HG03457 (cell line): ENCODE data around the gene KCNK1.
"Not testable (repeated sequence)": the region's sequence is repeated elsewhere in the genome, so short reads cannot be mapped to it uniquely, and the experiment has no call there.

ENCODE experiments used
- ATAC-seq: cut with Tn5 transposase; IDR thresholded peaks from one replicate; pipeline ENCODE4 v1.9.1; 2021; ENCODE audit warnings: moderate number of reproducible peaks; ENCODE audit not compliant: unreplicated experiment

The KCNK1 gene

DNA sequence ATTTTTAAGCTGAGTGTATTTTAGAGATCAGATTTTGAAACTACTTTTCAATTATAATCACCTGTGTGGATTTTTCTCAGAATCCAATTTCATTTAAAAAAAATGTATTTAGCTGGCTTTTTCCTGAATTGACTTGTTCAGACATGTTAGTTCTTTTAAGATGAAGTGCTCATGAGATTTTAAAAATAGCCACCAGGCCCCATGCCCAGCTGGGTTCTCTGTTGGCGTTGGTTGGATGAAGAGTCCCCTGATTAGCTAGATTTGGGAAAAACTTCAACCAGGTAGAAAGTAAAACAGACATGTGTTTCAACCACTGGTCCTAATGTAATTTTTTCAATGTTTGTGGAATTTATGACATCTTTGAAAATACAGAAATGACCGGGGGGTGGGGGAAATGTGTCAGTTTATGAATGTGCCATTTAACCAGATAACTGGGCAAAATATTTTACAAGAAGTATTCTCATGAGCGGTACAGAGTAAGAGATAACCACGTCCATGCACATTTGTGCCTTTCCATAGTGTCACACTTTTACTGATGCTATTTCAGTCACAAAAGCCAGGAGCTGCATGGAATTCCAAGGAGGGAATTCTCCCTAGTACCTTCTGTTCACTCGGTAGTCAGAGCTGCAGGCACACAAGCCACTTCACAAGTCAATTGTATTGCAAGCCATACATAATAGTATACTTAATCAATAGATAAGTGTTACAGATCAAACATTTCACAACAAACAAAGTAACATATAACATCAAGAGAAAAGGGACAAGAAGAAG is 51.1 kb downstream of the KCNK1 start:
- ATAC-seq = no peak

DNA sequence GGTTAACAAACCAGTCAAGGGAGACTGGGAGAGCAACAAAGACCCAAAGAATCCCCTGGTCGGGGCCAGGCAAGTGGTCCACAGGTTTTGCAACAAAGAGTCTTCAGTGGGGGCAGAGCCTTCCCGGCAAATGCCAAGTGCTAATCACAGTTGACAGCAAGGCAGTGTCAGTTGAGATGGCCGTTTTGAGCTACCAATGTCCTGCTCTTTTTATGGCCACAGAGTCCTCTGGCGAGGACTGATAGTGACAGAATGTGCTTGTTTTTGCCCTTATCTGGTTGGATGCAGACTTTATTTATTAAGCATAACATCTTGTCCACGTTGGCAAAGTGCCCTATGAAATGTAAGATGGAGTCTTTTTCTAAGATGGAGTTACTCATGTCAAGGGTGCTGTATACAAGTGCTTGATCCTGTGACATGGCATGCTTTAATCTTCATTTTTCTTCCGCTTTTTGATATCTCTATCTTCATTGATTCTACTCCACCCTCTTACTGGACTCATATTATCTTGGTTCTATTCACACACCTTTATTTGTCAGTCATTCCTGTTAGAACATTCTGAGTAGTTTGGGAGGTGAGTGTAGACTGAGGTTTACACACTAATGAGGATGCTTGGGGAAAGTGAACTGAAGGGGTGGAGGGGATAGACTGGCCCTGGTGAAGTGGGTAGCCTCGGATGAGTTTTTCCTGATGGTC is 51.8 kb downstream of the KCNK1 start:
- ATAC-seq = no peak

DNA sequence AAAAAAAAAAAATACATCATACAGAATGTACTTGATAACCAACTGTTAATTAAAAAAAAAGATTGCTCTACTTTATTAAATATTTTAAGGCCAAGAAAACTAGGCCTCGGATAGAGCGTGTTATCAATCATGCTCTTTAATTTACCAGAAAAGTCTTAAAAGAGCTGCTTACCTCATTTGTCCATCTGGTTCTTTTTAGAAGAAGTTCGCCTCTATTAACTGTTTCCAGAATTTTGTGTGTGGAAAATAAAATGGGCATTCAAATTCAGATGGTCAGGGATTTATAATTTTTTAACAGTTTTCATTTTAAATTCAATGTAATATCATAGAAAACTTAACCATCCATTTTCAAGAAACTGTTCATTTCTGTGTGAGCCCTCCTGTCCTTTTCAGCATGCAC is 53.8 kb downstream of the KCNK1 start:
- no peak for ATAC-seq

DNA sequence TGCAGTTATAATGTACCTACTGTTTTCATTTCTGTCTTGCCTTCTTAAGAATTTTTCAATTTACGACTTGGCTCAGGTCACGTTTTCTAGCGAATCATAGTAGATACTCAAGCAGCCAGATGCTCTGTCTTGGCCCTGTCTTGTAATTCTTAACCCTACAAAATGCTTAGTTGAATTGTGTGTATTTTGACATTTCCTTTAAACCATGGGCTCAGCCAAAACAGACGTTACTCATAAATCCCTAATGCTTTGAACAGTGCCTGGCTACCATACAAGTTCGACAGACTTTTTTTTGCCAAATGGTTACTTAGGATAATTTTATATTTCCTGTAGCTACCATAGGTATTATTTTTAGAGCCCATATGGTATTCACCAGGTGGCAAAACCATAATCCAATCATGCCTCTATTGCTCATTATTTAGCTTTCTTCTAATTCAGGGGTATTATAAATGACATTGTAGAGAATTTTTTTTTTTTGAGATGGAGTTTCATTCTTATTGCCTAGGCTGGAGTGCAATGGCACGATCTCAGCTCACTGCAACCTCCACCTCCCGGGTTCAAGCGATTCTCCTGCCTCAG is 54.3 kb downstream of the KCNK1 start:
- ATAC-seq = no peak

DNA sequence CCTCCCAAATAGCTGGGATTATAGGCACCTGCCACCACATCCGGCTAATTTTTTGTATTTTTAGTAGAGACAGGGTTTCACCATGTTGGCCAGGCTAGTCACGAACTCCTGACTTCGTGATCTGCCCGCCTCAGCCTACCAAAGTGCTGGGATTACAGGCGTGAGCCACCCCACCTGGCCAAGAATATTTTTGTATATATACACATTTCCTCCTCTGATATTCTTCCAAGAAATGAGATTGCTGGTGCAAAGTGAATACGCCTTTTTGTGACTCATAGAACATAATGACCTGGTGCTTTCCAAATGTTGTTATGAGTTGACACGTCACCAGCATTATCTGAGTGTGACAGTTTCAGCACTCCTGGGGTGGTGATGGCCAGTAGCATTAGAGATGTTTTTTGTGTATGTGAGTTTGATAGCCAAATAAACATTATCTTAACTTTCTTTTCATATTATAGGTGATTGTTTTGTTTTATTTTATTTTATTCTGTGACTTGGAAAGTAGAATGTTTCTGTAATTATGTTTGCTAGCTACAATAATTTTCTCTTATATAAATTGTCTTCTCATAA is 54.9 kb downstream of the KCNK1 start:
- no peak for ATAC-seq

DNA sequence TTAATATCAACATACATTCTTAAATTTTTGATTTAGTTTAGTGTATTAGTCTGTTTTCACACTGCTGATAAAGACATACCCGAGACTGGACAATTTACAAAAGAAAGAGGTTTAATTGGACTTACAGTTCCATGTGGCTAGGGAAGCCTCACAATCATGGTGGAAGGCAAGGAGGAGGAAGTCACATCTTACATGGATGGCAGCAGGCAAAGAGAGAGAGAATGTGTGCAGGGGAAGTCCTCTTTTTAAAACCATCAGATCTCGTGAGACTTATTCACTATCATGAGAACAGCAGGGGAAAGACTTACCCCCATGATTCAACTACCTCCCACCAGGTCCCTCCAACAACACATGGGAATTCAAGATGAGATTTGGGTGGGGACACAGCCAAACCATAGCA is 56.5 kb downstream of the KCNK1 start:
- ATAC-seq = not testable (repeated sequence)

DNA sequence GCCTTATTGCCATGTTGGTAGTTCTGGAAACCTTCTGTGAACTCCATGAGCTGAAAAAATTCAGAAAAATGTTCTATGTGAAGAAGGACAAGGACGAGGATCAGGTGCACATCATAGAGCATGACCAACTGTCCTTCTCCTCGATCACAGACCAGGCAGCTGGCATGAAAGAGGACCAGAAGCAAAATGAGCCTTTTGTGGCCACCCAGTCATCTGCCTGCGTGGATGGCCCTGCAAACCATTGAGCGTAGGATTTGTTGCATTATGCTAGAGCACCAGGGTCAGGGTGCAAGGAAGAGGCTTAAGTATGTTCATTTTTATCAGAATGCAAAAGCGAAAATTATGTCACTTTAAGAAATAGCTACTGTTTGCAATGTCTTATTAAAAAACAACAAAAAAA is 57.4 kb downstream of the KCNK1 start:
- no peak for ATAC-seq

DNA sequence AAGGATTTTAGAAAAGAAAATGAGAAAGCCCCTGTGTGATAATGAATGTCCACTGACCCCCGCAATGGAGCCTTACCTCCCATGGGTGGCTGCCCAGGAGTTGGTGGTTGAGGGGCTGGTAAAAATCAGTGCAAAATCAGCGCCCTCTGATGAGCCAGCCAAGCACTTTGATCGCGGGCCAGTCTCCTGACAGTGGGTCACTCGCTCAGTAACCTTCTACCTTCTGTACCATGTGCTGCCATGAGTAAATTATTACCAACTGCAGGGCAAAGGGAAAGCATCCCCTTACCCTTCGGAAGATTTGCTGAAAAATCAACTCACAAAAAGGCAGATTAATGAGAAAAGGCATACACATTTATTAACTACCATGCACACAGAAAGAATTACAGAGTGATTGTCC is 58.8 kb downstream of the KCNK1 start:
- no peak for ATAC-seq

DNA sequence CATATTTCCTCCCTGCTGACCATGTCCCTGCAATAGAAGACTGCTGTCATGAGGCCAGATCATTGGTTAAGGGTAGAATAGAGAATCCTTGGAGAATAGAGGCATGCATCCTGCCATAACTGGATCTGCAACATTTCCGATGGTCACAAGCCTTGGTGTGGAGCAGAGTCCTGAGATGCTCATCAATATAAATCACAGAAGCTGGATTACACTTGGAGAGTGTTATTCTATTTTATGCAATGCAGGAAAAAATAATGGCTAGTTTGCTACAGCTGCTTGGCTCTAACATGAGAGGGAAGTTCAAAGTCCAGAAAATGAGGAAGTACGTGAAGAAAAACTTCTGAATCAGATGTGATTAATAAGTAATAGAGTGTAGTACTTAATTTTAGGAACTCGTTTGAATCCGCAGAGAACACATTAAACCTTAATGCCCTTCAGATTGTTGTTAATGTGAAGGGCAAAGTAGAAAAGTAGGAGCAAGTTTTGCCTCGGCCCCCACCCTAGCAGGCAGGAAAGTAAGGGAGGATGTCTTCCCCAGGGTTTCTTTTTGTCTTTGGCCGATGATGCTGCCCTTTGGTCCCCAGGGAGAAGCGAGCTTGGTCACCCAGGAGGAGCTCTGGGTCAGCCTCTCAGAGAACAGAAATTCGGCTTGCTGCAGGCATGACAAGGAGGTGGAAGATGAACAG is 59.5 kb downstream of the KCNK1 start:
- ATAC-seq = no peak

DNA sequence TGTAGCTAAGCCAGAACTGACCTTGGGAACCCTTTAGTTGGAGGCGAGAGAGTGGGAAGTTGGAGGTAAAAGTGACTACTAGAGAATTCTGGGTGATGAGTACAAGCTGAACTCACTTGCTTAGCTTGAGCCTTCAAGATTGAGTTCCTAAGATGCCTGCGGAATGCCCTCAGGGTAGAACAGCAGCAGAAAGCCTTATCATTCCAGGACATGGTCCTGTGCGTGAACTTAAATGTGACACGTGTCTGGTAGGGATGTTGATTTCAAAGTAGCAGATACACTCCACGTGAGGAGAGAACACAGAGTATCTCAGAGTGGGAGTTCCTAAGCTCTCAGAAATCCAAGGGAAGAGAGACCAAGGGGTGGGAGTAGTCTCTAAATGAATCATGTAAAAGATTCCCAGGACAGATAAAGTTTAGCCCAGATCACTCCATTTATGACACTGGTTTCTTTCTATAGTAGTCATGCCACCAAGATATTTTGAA is 60.1 kb downstream of the KCNK1 start:
- ATAC-seq = no peak

DNA sequence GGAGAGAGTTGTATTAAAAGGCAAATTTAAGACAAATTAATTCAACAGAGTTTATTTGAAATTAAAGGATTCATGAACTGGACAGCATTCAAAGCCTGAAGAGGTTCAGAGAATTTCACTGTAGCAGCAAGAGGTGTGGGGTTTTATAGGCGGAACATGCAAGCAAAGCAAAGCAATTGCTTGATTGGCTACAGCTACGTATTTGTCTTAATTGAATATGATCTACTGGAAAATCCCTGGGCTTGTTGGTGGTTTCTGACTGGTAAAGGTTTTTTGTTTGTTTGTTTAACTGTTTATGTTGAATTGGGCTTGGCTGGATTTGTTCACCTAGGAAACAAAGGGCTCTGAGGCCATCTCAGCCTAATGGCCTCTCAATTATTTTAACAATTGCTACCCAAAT is 61.5 kb downstream of the KCNK1 start:
- no peak for ATAC-seq

DNA sequence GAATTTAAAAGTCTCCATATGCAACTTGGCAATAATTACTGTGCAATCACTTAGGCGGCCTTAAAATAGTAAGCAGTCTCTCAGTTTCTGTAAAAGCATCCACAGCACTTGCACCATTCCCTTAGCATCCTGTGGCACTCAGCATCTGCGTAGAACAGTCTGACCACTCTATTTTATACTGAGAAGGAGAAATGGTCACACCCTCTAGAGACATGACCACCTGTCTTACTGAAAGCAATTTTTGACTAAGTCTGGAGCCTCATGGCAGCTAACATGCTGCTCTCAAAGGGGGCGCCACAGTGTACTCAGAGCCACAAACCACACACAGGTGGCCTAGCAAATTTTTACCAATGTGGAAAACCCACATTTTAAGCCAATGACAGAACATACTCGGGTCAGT is 62.0 kb downstream of the KCNK1 start:
- peak; percentile 85 for ATAC-seq

DNA sequence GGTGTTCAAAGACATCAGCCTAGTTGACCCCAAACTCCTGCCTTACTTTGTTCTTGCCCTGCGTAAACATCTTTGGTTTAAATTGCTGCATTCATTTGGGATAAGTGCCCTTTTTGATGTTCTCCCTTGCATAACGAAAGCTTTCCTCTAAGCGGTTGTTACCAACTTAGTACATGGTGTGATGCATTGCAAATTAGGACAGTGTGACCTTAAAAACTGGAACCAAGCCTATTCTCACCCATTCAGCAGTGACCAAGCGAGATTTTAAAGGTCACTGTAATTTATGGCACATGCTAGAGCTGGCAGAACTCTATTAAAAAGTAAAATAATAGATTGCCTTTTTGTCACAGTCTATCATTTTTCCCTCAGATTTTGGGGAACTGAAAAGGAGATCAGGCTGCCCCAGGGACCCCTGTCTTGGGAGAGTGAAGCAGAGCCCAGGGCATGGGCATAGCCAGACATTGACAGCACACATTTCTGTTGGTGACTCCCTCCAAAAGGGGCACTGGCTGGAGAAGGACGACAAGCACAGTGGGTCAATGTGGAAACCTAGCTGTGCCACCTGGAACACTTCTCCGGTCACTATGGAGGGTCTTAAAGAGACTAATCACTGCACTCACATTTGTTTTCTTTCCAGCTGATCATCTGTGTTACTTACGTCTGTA is 63.9 kb downstream of the KCNK1 start:
- no peak for ATAC-seq

DNA sequence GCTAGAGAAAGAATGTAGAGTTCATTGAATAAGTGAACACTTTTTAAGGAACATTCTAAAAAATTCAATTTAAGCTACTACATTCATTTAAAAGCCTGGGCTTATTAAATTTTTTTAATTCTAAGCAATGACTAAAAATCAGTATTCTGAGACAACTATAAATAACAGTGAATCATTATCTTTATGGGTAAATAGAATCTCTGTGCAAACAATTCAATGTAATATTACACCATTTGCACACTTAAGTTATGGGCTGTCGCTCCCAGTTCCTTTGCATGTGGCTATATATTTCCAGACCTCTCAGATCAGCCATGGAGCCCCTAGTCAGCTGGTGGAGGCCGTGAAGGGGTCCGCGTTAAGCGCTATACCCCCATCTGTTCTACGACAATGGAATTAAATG is 65.1 kb downstream of the KCNK1 start:
- no peak for ATAC-seq

DNA sequence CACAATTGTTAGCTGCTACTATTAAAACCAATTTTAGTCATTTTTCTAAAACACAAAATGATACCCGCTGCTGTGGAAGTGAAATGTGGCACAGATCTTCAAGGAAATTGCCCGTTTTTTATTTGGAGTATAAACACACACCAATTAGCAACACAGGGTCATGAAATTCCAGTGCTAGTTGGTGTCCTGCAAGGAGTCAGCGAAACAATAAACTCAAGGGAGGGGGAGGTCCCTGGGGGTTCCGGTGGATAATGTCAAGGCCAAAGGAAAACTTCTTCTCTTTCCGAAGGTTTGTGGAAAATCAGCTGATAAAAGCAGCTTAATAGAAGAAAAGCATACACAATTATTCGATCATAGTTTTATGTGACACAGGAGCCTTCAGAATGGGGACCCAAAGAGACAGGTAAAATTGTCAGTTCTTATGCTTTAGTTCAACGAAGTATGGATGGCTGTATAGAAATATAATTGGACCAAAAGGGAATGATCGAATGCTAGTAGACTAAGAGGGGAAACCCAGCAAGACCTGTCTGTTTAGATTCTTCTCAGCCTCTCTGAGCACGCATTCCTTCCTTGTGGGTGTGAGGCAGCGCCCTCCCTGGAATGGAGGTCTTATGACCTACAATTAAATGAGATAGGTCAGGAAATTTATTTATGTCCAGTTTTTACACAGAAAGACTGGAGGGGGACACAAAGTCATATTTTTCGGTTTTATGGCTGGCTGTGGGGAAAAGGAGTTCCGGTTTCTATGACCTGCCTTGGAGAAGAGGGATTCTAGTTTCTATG is 65.9 kb downstream of the KCNK1 start:
- no peak for ATAC-seq

DNA sequence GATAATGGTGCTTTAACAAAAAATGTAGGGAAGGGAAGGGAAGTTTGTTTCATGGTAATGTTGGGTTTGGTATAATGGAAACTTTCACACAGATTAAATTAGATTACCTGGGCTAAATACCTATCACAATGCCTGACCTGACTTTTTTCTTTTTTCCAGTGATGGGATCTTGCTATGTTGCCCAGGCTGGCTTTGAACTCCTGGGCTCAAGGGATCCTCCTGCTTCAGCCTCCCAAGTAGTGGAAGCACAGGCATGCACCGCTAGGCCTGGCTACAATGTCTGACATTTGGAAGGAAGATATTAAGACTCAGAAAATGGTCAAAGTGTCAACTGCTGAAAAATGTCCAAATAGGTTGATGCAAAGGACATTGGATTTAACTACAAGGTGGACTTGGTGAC is 67.4 kb downstream of the KCNK1 start:
- no peak for ATAC-seq

DNA sequence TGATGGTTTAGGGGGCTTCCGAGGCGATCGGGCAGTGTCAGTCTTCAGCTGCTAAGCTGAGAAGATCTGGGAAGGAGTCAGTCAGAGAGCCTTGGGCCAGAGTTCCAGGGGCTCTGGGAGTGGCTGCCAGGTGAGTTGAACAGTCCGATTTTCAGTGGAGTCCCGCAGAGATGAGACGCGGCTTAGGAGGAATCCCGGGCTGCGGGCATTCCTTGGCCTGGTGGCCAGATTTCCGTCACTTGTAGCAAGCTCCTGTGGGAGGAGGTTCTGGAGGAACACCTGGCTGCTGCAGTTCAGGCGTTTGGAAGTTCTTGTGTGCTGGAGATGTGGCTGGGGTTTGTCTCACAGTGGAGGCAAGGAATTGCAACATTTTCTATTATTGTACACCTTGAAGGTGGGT is 72.7 kb downstream of the KCNK1 start:
- not testable (repeated sequence) for ATAC-seq

DNA sequence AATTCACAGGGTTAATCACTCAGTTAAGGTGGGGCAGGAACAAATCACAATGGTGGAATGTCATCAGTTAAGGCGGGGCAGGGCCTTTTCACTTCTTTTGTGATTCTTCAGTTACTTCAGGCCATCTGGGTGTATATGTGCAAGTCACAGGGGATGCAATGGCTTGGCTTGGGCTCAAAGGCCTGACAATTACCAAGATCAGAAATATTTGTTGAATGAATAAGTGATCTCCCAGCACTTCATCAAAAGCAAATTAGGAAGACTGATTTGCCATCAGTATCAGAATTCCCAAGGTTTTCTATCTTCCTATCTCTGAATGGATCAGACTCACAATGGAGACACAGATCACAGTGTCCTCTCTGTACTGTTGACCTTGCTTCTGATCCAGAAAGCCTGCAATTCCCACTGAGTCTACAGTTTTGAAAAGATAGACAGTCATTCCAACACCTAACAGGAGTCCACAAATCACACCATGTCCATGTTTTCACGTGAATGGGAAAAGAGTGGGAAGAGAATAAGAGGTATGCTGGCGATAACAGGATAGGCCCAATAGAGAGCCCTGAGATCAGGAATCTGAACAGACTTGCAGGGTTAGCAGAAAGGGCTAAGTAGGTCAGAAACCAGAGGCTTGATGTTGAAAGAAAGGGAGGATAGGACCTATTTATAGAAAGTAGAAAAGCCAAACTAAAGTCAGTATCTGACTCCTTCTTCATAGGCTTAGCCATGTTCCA is 75.3 kb downstream of the KCNK1 start:
- no peak for ATAC-seq

DNA sequence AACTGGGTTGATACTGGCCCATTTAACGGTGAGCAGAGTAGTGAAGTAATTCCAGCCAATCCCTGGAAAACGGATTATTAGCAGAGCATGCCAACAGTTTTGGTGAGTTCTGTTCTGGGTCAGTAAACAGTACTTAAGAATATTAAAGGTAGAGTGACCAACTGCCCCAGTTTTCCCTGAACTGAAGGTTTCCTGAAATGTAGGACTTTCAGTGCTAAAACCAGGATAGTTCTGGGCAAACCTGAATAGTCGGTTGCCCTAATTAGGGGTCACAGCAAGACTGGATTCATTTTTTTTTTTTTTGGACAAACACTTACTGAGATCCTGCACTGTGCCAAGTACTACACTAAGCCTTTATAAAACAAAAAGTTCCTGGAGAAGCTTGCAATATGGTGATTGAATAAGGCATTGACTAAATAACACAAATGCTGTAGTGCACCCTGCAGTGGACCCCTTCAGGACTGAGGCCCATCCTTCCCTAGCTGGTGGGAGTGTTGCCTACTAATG is 75.9 kb downstream of the KCNK1 start:
- no peak for ATAC-seq
